HepG2 (cell line): Measurements from ENCODE around the gene EPHA6. TPM values are rescaled to one million over a fixed set of nuclear protein-coding genes. Genes with fewer than 3 reads are reported as not detected.

Experiments
- ATAC-seq: fragments of 200-7000 bp; cut with Tn5 transposase; 3 replicates; pipeline ENCODE4 v1.9.1; 2020; ENCODE audit warnings: mild to moderate bottlenecking, moderate library complexity
- BruUV-seq: library from RNA; stranded (reverse); fragments of 400-500 nt; replicated peaks from 2 replicates; lab custom pipeline; 2021; lab: Mats Ljungman, UMichigan
- CTCF ChIA-PET: fragments of 300-600 bp; formaldehyde crosslinking; extraction: SDS; loops from one replicate; lab custom pipeline; 2021; ENCODE audit warnings: low total read pairs, inconsistent platforms, low intra/inter-chr PET ratio; lab: Yijun Ruan, JAX
- POLR2A ChIA-PET: fragments of 350-600 bp; sonication (Branson Sonifier 250); formaldehyde crosslinking; loops from one replicate; lab custom pipeline; 2020; ENCODE audit warnings: antibody characterized with exemption, inconsistent platforms; lab: Yijun Ruan, JAX
- DNase-seq: peaks from one replicate; pipeline ENCODE4 v3.0.0-alpha.2; 2015; ENCODE audit warnings: low spot score
- FAIRE-seq: peaks from 3 replicates; lab custom pipeline; 2011; peaks lifted over from hg19 to GRCh38; lab: Jason Lieb, UNC
- H2AFZ ChIP-seq: one replicate; pipeline ENCODE4 v1.6.1; 2011; ENCODE audit warnings: low read length, inconsistent platforms
- H3K27ac ChIP-seq: fragments of 300-600 bp; 3 replicates; pipeline ENCODE4 v1.8.0; 2011; ENCODE audit warnings: mixed run types, mild to moderate bottlenecking, mixed read lengths, low read length, inconsistent platforms; ENCODE audit not compliant: insufficient read depth; ENCODE audit errors: extremely low read length
- H3K27me3 ChIP-seq, 2 experiments: fragments of 200-600 bp in 1 of 2; 2 replicates in 1 of 2; 3 replicates in 1 of 2; pipeline versions ENCODE4 v1.6.0 to v1.8.0; 2011; ENCODE audit warnings: low read length in 2 of 2, mild to moderate bottlenecking in 2 of 2, moderate library complexity in 2 of 2, inconsistent platforms in 1 of 2; ENCODE audit not compliant: insufficient read depth in 2 of 2, control insufficient read depth in 1 of 2
- H3K36me3 ChIP-seq, 2 experiments: fragments of 200-600 bp in 1 of 2; replicated peaks in 1 of 2; 2 replicates in 1 of 2; 3 replicates in 1 of 2; pipeline versions ENCODE4 v1.5.1 to v1.8.0; 2011; ENCODE audit warnings: low read length in 2 of 2, inconsistent platforms in 1 of 2; ENCODE audit not compliant: insufficient read depth in 2 of 2, control insufficient read depth in 1 of 2
- H3K4me1 ChIP-seq: 2 replicates; pipeline ENCODE4 v1.5.1; 2012; ENCODE audit warnings: low read length, inconsistent platforms; ENCODE audit not compliant: insufficient read depth
- H3K4me2 ChIP-seq: 2 replicates; pipeline ENCODE4 v1.6.0; 2011; ENCODE audit warnings: low read depth, low read length, inconsistent platforms
- H3K4me3 ChIP-seq, 3 experiments: fragments of 200-600 bp in 1 of 3; sonication (generic), shearing (Covaris generic) in 1 of 3; replicated peaks in 1 of 3; 2 replicates each; pipeline ENCODE4 v1.5.1; 2011 to 2016; ENCODE audit warnings: low read length in 3 of 3, inconsistent platforms in 2 of 3, low read depth in 2 of 3, mild to moderate bottlenecking in 2 of 3, control low read depth in 1 of 3, mixed read lengths in 1 of 3; ENCODE audit not compliant: insufficient read depth in 1 of 3
- H3K79me2 ChIP-seq: one replicate; pipeline ENCODE4 v1.6.1; 2011; ENCODE audit warnings: low read length, inconsistent platforms; ENCODE audit not compliant: insufficient read depth
- H3K9ac ChIP-seq: 2 replicates; pipeline ENCODE4 v1.6.0; 2011; ENCODE audit warnings: mild to moderate bottlenecking, low read depth, low read length, inconsistent platforms; ENCODE audit not compliant: insufficient read depth
- H3K9me3 ChIP-seq: 2 replicates; pipeline ENCODE4 v1.5.1; 2012; ENCODE audit warnings: mild to moderate bottlenecking, low read length
- H4K20me1 ChIP-seq: 2 replicates; pipeline ENCODE4 v1.6.0; 2011; ENCODE audit warnings: inconsistent platforms, mild to moderate bottlenecking, low read length, moderate library complexity; ENCODE audit not compliant: insufficient read depth
- DMTF1 ChIP-seq: sonication (generic); formaldehyde crosslinking; IDR thresholded peaks from 2 replicates; pipeline ENCODE4 v1.4.0; 2020; ENCODE audit warnings: mild to moderate bottlenecking, missing genetic modification reagents
- FOXC1 ChIP-seq: sonication (generic); formaldehyde crosslinking; IDR thresholded peaks from 2 replicates; pipeline ENCODE4 v1.8.0; 2022; ENCODE audit warnings: mild to moderate bottlenecking, missing genetic modification reagents, borderline replicate concordance
- GABPB1 ChIP-seq: IDR thresholded peaks from 2 replicates; pipeline ENCODE4 v1.6.1; 2016; ENCODE audit warnings: mild to moderate bottlenecking, missing genetic modification reagents, moderate library complexity, missing compliant biosample characterization
- HDAC1 ChIP-seq: sonication (generic); formaldehyde crosslinking; IDR thresholded peaks from 2 replicates; pipeline ENCODE4 v1.5.1; 2020; ENCODE audit warnings: mild to moderate bottlenecking, missing genetic modification reagents
- NFRKB ChIP-seq: fragments of 450-650 bp; IDR thresholded peaks from 2 replicates; pipeline ENCODE4 v1.6.1; 2017
- NONO ChIP-seq, 2 experiments: fragments of 450-650 bp in 1 of 2; sonication (generic) in 1 of 2; formaldehyde crosslinking in 1 of 2; IDR thresholded peaks in 1 of 2; conservative IDR thresholded peaks in 1 of 2; 2 replicates each; pipeline versions ENCODE4 v1.6.1 to v1.8.0; 2017 to 2022; ENCODE audit warnings: mild to moderate bottlenecking in 1 of 2, missing genetic modification reagents in 1 of 2, moderate library complexity in 1 of 2
- NR2C2 ChIP-seq: sonication (generic); formaldehyde crosslinking; IDR thresholded peaks from 2 replicates; pipeline ENCODE4 v1.4.0; 2020; ENCODE audit warnings: missing genetic modification reagents, mild to moderate bottlenecking, moderate library complexity, borderline replicate concordance
- PITX1 ChIP-seq: sonication (generic); formaldehyde crosslinking; IDR thresholded peaks from 2 replicates; pipeline ENCODE4 v1.5.1; 2020; ENCODE audit warnings: mild to moderate bottlenecking, missing genetic modification reagents
- WIZ ChIP-seq: sonication (generic); formaldehyde crosslinking; IDR thresholded peaks from 2 replicates; pipeline ENCODE4 v1.5.1; 2020; ENCODE audit warnings: mild to moderate bottlenecking, missing genetic modification reagents
- ZNF451 ChIP-seq: sonication (generic); formaldehyde crosslinking; IDR thresholded peaks from 2 replicates; pipeline ENCODE4 v1.5.0; 2020; ENCODE audit warnings: mild to moderate bottlenecking, missing genetic modification reagents
- ZNF598 ChIP-seq: sonication (generic); formaldehyde crosslinking; IDR thresholded peaks from 2 replicates; pipeline ENCODE4 v1.5.1; 2020; ENCODE audit warnings: mild to moderate bottlenecking, missing genetic modification reagents, borderline replicate concordance
- ZNF644 ChIP-seq: IDR thresholded peaks from 2 replicates; pipeline ENCODE4 v1.6.1; 2016; ENCODE audit warnings: low read depth
- ZNF780A ChIP-seq: sonication (generic); formaldehyde crosslinking; IDR thresholded peaks from 2 replicates; pipeline ENCODE4 v1.8.0; 2022; ENCODE audit warnings: mild to moderate bottlenecking, missing genetic modification reagents, moderate library complexity
- WGBS: methylation state at CpG from one replicate; pipeline ENCODE4 v1.1.6; 2017; ENCODE audit warnings: low lambda C conversion rate; 5-methylcytosine and 5-hydroxymethylcytosine counted together
- in situ Hi-C: cut with HindIII; loops from 2 replicates; pipeline ENCODE4 v1.10.0; 2017; ENCODE audit warnings: low pct_unique_long_range_greater_than_20kb; ENCODE audit not compliant: extremely low pct_ligation_motif_present
- intact Hi-C: fragments of 100-400 bp; cut with micrococcal nuclease; formaldehyde crosslinking; loops from one replicate; pipeline ENCODE4 v1.10.0; 2022; ENCODE audit not compliant: unreplicated experiment
- polyA plus RNA-seq, 8 experiments: library from polyadenylated mRNA; depleted of rRNA in 3 of 8; stranded (reverse) in 7 of 8; unstranded in 1 of 8; fragments of >200 nt; fragmentation: Illumina TruSeq in 4 of 8; extraction: Trizol in 4 of 8; gene quantifications; 2 replicates each; pipeline versions ENCODE4 v1.2.1 to v1.2.3, GENCODE V29; 2011 to 2016; ENCODE audit warnings: low read depth in 4 of 8, missing spikeins in 1 of 8, mixed read lengths in 1 of 8; ENCODE audit not compliant: insufficient read depth in 1 of 8
- total RNA-seq, 5 experiments: library from RNA; depleted of rRNA; stranded (reverse); fragments of >200 nt; fragmentation: Illumina TruSeq; extraction: Trizol; gene quantifications; 2 replicates each; pipeline ENCODE4 v1.2.3, GENCODE V29; 2016; ENCODE audit warnings: low read depth in 1 of 5

EPHA6 gene
- total and polyA plus RNA-seq, 2 of the 13 experiments (the other 11 are each of a cell fraction or from before 2014, with no cell fraction given), result not detected

- DNase-seq, result no peak
- no peak for TF ChIP-seq PITX1 (CRISPR knock-in tag)
- no peak for TF ChIP-seq GABPB1 (CRISPR knock-in tag)
- TF ChIP-seq ZNF644, result no peak
- TF ChIP-seq DMTF1 (CRISPR knock-in tag), result no peak
- no peak for TF ChIP-seq NR2C2 (CRISPR knock-in tag)
- TF ChIP-seq HDAC1 (CRISPR knock-in tag), result no peak
- no peak for TF ChIP-seq ZNF451 (CRISPR knock-in tag)
- TF ChIP-seq WIZ, result no peak
- no peak for TF ChIP-seq ZNF598 (CRISPR knock-in tag)
- no peak for TF ChIP-seq FOXC1
- no peak for TF ChIP-seq NONO (IDR thresholded peaks at IDR 0.05)
- no peak for TF ChIP-seq NONO (CRISPR knock-in tag; conservative IDR thresholded peaks at IDR 0.05)
- TF ChIP-seq ZNF780A (CRISPR knock-in tag), result no peak
- TF ChIP-seq NFRKB, result no peak
- H3K36me3 ChIP-seq, result no peaks in the 10 kb centered on the region
- H3K27ac ChIP-seq, result no peak overlapping the region
- no peak for FAIRE-seq
- no peaks in the 10 kb centered on the region for H3K4me1 ChIP-seq
- POLR2A ChIA-PET, result no interaction called here
- CTCF ChIA-PET, result no interaction called here
- BruUV-seq, result no TSS peak
- no peaks in the 10 kb centered on the region for H4K20me1 ChIP-seq
- no peak overlapping the region for H3K9ac ChIP-seq
- in situ Hi-C loops, result loop anchor here (25.0 kb wide), 1 partner anchor 541 kb away; no protein-coding TSS in a partner anchor
- no peaks in the 10 kb centered on the region for H3K9me3 ChIP-seq
- H3K27me3 ChIP-seq, result no peaks in the 10 kb centered on the region
- no peaks in the 10 kb centered on the region for H3K79me2 ChIP-seq
- H3K4me3 ChIP-seq, result no peak overlapping the region
- 66% methylated on average over 4 of the region's 4 CpGs for WGBS
- intact Hi-C loops, result loop anchor here (10.0 kb wide), 1 partner anchor 529 kb away; no protein-coding TSS in a partner anchor
- ATAC-seq, result no peak
- H2AFZ ChIP-seq, result no peak overlapping the region
- no peak overlapping the region for H3K4me2 ChIP-seq
Observed at GRCh38 chr3:97795951-97796350, 981.6 kb downstream of the EPHA6 start.
